Sigmoid colon (tissue), 4 donors: ENCODE measurements around the gene SETD3.

Experiments used
- POLR2A ChIP-seq, 2 donors: fragments of 450-650 bp; IDR thresholded peaks; one replicate each; pipeline ENCODE4 v1.6.1; 2016; ENCODE audit warnings: antibody characterized with exemption in 2 of 2, mild to moderate bottlenecking in 2 of 2, moderate library complexity in 2 of 2
- POLR2AphosphoS5 ChIP-seq, 4 donors: sonication (generic); formaldehyde crosslinking; IDR thresholded peaks; one replicate each; pipeline ENCODE4 v1.6.1; 2017; ENCODE audit warnings: antibody characterized with exemption in 4 of 4
- TF ChIP-seq, protein P1 (sequence below), 4 experiments: fragments of 450-650 bp in 3 of 4; fragments of 200-600 bp in 1 of 4; IDR thresholded peaks; one replicate each; pipeline ENCODE4 v1.5.1; 2016 to 2019; ENCODE audit warnings: antibody characterized with exemption in 4 of 4, mild to moderate bottlenecking in 3 of 4, moderate library complexity in 2 of 4

- TF ChIP-seq, protein P1, sequence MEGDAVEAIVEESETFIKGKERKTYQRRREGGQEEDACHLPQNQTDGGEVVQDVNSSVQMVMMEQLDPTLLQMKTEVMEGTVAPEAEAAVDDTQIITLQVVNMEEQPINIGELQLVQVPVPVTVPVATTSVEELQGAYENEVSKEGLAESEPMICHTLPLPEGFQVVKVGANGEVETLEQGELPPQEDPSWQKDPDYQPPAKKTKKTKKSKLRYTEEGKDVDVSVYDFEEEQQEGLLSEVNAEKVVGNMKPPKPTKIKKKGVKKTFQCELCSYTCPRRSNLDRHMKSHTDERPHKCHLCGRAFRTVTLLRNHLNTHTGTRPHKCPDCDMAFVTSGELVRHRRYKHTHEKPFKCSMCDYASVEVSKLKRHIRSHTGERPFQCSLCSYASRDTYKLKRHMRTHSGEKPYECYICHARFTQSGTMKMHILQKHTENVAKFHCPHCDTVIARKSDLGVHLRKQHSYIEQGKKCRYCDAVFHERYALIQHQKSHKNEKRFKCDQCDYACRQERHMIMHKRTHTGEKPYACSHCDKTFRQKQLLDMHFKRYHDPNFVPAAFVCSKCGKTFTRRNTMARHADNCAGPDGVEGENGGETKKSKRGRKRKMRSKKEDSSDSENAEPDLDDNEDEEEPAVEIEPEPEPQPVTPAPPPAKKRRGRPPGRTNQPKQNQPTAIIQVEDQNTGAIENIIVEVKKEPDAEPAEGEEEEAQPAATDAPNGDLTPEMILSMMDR (IDR thresholded peaks at IDR 0.05): no peak
- TF ChIP-seq POLR2A (IDR thresholded peaks at IDR 0.05) (no peak), POLR2AphosphoS5 (IDR thresholded peaks at IDR 0.05) (no peak)
These were observed 55.4 kb downstream of the SETD3 start for GRCh38 chr14:99425272-99425681.
